GM19463 (cell line): ENCODE measurements around the gene CYP39A1.

Source experiments
- ATAC-seq: cut with Tn5 transposase; IDR thresholded peaks from one replicate; pipeline ENCODE4 v1.9.1; 2021; ENCODE audit warnings: mild to moderate bottlenecking, moderate library complexity; ENCODE audit not compliant: unreplicated experiment

CYP39A1 gene

GRCh38 chr6:46592046-46592445, 60.6 kb downstream of the CYP39A1 start:
- no peak for ATAC-seq

- no peak for ATAC-seq
These were observed 61.9 kb downstream of the CYP39A1 start for GRCh38 chr6:46590765-46591164.

GRCh38 chr6:46586906-46587305, 65.7 kb downstream of the CYP39A1 start:
- ATAC-seq, result no peak

GRCh38 chr6:46584586-46584985, 68.0 kb downstream of the CYP39A1 start:
- no peak for ATAC-seq

- ATAC-seq, result no peak
These were observed 68.9 kb downstream of the CYP39A1 start for GRCh38 chr6:46583721-46584120.

GRCh38 chr6:46583081-46583480, 69.5 kb downstream of the CYP39A1 start:
- ATAC-seq, result no peak

GRCh38 chr6:46581459-46582177, 71.0 kb downstream of the CYP39A1 start:
- no peak for ATAC-seq

- ATAC-seq, result no peak
These were observed 77.1 kb downstream of the CYP39A1 start for GRCh38 chr6:46575530-46575929.

- ATAC-seq, result no peak
These were observed 79.5 kb downstream of the CYP39A1 start for GRCh38 chr6:46573140-46573539.

GRCh38 chr6:46565531-46565930, 87.1 kb downstream of the CYP39A1 start:
- ATAC-seq, result no peak

GRCh38 chr6:46563924-46564323, 88.7 kb downstream of the CYP39A1 start:
- ATAC-seq, result no peak

- no peak for ATAC-seq
These were observed 96.6 kb downstream of the CYP39A1 start for GRCh38 chr6:46556053-46556452.

GRCh38 chr6:46555129-46555528, 97.5 kb downstream of the CYP39A1 start:
- ATAC-seq, result no peak

GRCh38 chr6:46549155-46549554, 103.5 kb downstream of the CYP39A1 start:
- no peak for ATAC-seq

- ATAC-seq, result no peak
These were observed 111.1 kb downstream of the CYP39A1 start for GRCh38 chr6:46541556-46541955.

GRCh38 chr6:46539866-46540265, 112.8 kb downstream of the CYP39A1 start:
- ATAC-seq, result no peak

GRCh38 chr6:46538800-46539480, 113.7 kb downstream of the CYP39A1 start:
- ATAC-seq, result no peak

GRCh38 chr6:46530896-46531295, 121.7 kb downstream of the CYP39A1 start:
- no peak for ATAC-seq

- ATAC-seq, result no peak
These were observed 123.5 kb downstream of the CYP39A1 start for GRCh38 chr6:46528961-46529750.

GRCh38 chr6:46526607-46527006, 126.0 kb downstream of the CYP39A1 start:
- no peak for ATAC-seq

- ATAC-seq, result no peak
These were observed 127.0 kb downstream of the CYP39A1 start for GRCh38 chr6:46525583-46525982.

- ATAC-seq, result no peak
These were observed 131.1 kb downstream of the CYP39A1 start for GRCh38 chr6:46521464-46521971.
